HG02973 (cell line): ENCODE results near the gene IL26.

ENCODE experiments used
- ATAC-seq: cut with Tn5 transposase; IDR thresholded peaks from one replicate; pipeline ENCODE4 v1.9.1; 2021; ENCODE audit warnings: moderate library complexity; ENCODE audit not compliant: unreplicated experiment

The IL26 gene

DNA sequence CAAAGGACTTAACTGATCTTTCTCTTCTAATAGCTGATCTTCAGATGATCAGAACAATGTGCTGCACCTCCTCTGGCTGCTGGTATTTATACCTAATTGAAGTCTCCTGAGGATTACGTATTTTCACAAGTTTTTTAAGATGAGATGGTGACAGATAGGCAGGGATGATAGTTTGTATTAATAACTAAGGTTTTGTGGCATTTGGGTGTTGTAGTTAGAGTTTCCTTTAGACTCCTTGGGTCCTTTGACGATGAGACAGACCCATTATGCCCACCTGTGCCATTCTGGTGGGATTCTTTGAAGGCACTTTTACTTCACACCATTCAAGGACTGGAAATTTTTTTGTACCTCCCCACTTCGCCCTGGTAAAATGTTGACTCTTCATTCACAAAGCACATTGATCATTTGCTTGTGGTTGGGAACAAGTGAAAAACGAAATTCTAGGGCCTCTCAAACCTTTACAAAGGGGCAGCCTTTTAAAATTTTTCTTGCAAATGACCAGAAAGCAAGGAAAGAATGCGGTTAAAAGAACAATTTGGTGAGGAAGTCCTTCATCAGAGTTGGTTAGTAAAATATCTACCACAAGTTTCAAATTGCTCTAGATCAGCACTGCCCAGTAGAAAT, 65.8 kb downstream of the IL26 start, which contains the start of gene IFNG:
Gene IFNG (minus strand): TSS at position 60 of the 624 bp plus-strand sequence. CDS start 125 bp downstream, outside the sequence.
- no peak for ATAC-seq

DNA sequence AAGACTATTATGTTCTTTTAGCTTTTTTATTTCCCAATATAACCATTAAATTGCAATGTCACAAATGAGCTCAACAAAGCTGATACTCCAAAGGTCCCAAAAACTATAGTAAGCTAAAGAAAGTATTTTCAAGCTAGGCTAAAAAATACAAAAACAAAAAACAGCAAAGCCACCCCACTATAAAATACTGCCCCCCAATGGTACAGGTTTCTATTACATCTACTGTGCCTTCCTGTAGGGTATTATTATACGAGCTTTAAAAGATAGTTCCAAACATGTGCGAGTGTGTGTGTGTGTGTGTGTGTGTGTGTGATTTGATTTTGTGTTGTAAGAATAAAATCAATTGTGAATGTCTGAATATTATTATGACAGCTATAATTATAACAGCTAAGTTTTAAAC, 67.2 kb downstream of the IL26 start:
- no peak for ATAC-seq

DNA sequence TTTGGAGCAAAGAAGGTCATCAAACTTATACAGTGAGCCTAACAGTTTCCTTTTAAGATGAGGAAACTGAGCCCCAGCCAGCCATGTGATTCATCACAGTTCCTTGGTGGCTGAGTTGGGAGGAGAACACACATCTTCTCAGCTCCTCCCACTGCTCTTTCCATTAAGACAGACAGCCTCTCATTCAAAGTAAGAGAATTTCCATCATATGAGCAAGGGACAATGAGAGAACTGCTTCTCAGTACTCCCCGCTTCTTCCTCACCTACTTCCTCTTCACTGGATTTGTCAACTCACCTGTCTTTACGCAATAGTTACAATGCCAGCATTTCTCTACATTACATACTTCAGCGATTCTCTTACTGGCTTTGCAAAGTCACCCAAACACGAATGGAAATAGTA, 68.2 kb downstream of the IL26 start:
- no peak for ATAC-seq

DNA sequence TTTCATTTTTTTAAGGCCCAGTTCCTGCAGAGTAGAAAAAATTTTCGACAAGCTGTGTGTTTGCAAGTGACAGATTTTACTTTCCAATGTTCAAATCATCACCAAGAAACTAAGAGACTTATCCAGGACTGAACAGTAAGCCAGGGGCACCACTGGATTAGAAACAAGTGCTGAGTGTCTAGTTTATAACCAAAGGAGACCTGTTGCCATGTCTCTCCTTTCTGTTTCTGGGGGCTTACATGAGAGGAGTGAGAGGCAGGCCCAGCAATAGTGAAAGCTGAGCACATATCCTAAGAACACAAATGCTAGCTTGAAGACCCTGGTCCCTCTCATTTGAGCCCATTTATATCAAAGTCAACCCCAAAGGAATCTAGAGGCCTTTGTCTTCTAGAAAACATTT, 69.0 kb downstream of the IL26 start:
- ATAC-seq = no peak

DNA sequence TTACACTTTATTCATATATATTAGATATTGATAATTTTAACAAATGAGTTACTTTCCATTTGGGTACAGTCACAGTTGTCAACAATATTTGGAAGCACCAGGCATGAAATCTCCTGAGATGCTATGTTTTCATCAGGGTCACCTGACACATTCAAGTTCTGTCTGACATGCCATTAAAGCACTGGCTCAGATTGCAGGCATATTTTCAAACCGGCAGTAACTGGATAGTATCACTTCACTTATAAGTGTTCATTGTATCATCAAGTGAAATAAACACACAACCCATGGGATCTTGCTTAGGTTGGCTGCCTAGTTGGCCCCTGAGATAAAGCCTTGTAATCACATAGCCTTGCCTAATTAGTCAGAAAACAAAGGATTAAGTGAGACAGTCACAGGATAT, 70.8 kb downstream of the IL26 start:
- no peak for ATAC-seq
